RKO (cell line): ENCODE measurements around the gene BLTP3B.

Experiments
- DNase-seq: peaks from one replicate; pipeline ENCODE4 v3.0.0-alpha.2; 2016; ENCODE audit warnings: low spot score

Gene BLTP3B

DNA sequence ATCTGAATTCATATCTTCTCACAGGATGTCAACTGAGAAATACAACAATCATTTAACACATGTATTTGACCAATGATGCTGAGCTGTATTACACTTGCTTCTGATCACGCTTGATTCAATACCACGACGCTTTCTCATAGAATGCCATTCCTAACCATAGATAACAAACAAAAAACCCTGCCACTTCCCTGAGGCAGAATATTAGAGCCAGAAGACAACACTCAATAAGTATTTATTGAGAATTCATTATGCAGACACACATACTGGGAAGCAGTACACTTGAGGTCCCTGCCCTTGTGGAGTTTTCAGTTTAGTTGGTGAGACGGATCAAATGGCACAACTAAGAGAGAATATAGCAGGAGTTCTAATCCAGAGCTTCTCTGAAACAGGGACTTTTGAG lies 32.4 kb downstream of the BLTP3B start:
- DNase-seq, result no peak

DNA sequence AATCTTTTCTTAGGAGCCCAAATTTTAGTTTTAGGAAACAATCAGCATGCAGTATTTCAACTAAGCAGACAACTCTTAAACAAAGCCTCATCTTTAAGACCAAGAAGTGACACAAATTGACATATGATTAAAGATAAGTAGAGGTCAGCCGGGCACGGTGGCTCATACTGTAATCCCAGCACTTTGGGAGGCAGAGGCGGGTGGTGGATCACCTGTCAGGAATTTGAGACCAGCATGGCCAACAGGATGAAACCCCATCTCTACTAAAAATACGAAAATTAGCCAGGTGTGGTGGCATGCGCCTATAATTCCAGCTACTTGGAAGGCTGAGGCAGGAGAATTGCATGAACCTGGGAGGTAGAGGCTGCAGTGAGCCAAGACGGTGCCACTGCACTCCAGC lies 35.8 kb downstream of the BLTP3B start:
- no peak for DNase-seq

DNA sequence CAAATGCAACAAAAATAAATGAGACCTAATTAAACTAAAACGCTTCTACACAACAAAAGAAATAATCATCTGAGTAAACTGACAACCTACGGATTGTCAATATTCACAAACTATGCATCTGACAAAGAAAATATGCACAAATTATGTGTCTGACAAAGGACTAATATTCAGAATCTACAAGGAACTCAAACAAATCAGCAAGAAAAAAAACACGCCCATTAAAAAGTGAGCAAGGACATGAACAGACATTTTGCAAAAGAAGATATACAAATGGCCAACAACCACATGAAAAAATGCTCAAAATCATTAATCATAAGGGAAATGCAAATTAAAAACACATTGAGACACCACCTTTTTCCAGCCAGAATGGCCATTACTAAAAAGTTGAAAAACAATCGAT lies 37.0 kb downstream of the BLTP3B start:
- DNase-seq, result no peak

GRCh38 chr12:100101000-100101399 lies 41.7 kb downstream of the BLTP3B start:
- no peak for DNase-seq
